ENCODE measurements around the gene PLEKHH3. TPM values are rescaled to one million over a fixed set of nuclear protein-coding genes. Genes with fewer than 3 reads are reported as not detected.
A peak's percentile ranks its signal among the peaks of the same experiment; 100 is the strongest.

PLEKHH3 gene
- total RNA-seq, 3 donors from 2014 or later: 15.4 to 32.2 (median 24.6) TPM

GRCh38 chr17:42694524-42694923 is 17.7 kb upstream of the PLEKHH3 start:
- intact Hi-C loops (cut with DNase I; ENCODE audit: low total_unique reads): no loop called here
- Histone ChIP-seq H3K36me3 (no peaks in the 10 kb centered on the region), H3K4me3 (no peak overlapping the region), H3K27ac (no peak overlapping the region), H3K4me1 (no peaks in the 10 kb centered on the region), H3K9me3 (no peaks in the 10 kb centered on the region), H3K27me3 (no peaks in the 10 kb centered on the region)
- TF ChIP-seq CTCF (IDR thresholded peaks at IDR 0.05): no peak
- TF ChIP-seq POLR2A (IDR thresholded peaks at IDR 0.05): no peak
- no peak for TF ChIP-seq POLR2AphosphoS5 (IDR thresholded peaks at IDR 0.05)
- no peak for DNase-seq (ENCODE audit: low spot score in 2 of 2)

DNA sequence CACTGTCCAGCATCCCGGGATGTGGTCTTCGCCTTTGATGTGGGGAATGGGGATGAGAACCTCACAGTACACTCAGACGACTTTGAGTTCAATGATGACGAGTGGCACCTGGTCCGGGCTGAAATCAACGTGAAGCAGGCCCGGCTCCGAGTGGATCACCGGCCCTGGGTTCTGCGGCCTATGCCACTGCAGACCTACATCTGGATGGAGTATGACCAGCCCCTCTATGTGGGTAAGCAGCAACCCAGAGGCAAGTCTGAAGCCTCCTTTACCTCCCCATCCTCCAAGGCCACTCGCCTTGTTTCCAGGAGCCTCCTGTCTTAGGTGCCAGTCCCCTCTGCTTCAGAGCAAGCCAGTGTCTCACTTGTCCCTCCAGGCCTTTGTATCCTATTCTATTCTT is 15.7 kb upstream of the PLEKHH3 start:
- H3K4me3 ChIP-seq: no peak overlapping the region
- DNase-seq (ENCODE audit: low spot score in 2 of 2): peak in 1 of 2 donors; percentile 34
- intact Hi-C loops (cut with DNase I; ENCODE audit: low total_unique reads): no loop called here
- no peak for TF ChIP-seq POLR2A (IDR thresholded peaks at IDR 0.05)
- TF ChIP-seq POLR2AphosphoS5 (IDR thresholded peaks at IDR 0.05): no peak
- TF ChIP-seq CTCF (IDR thresholded peaks at IDR 0.05): no peak
- no peaks in the 10 kb centered on the region for H3K9me3 ChIP-seq
- no peak overlapping the region for H3K27ac ChIP-seq
- H3K4me1 ChIP-seq: no peaks in the 10 kb centered on the region
- no peaks in the 10 kb centered on the region for H3K36me3 ChIP-seq
- H3K27me3 ChIP-seq: no peaks in the 10 kb centered on the region

DNA sequence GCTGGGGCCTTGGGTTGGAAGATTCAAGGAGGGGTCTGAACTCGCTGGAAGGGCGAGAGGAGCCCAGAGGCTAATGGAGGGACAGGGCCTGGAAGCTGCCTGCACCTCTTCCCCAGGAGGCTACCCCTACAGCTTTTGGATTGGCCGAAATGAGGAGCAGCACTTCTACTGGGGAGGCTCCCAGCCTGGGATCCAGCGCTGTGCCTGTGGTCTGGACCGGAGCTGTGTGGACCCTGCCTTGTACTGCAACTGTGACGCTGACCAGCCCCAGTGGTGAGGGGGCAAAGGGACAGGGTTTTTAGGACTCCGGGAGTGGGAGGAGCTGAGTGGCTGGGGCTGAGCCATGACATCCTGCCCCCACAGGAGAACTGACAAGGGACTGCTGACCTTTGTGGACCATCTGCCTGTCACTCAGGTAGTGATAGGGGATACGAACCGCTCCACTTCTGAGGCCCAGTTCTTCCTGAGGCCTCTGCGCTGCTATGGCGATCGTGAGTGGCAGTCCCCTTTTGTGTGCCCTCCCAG is 14.3 kb upstream of the PLEKHH3 start:
- Histone ChIP-seq H3K4me3 (no peak overlapping the region), H3K36me3 (no peaks in the 10 kb centered on the region), H3K27ac (no peak overlapping the region), H3K27me3 (no peaks in the 10 kb centered on the region), H3K4me1 (no peaks in the 10 kb centered on the region), H3K9me3 (no peaks in the 10 kb centered on the region)
- DNase-seq (ENCODE audit: low spot score in 2 of 2): no peak
- no peak for TF ChIP-seq POLR2A (IDR thresholded peaks at IDR 0.05)
- TF ChIP-seq POLR2AphosphoS5 (IDR thresholded peaks at IDR 0.05): no peak
- TF ChIP-seq CTCF (IDR thresholded peaks at IDR 0.05): no peak
- intact Hi-C loops (cut with DNase I; ENCODE audit: low total_unique reads): no loop called here

DNA sequence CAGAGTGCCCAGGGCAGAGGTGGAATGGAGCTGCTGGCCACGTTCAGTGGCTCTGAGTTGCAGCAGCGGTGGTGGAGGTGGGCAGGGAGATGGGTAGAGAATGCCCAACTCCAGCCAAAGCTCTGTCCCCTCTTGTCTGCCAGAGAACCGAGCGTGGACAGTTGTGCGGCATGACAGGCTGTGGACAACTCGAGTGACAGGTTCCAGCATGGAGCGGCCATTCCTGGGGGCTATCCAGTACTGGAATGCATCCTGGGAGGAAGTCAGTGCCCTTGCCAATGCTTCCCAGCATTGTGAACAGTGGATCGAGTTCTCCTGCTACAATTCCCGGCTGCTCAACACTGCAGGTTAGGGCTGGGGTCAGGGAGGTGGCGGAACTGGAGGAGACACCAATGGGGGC is 13.8 kb upstream of the PLEKHH3 start:
- H3K4me3 ChIP-seq: no peak overlapping the region
- TF ChIP-seq POLR2A (IDR thresholded peaks at IDR 0.05): no peak
- no peaks in the 10 kb centered on the region for H3K27me3 ChIP-seq
- intact Hi-C loops (cut with DNase I; ENCODE audit: low total_unique reads): no loop called here
- H3K27ac ChIP-seq: no peak overlapping the region
- H3K36me3 ChIP-seq: no peaks in the 10 kb centered on the region
- DNase-seq (ENCODE audit: low spot score in 2 of 2): no peak
- no peaks in the 10 kb centered on the region for H3K9me3 ChIP-seq
- no peaks in the 10 kb centered on the region for H3K4me1 ChIP-seq

DNA sequence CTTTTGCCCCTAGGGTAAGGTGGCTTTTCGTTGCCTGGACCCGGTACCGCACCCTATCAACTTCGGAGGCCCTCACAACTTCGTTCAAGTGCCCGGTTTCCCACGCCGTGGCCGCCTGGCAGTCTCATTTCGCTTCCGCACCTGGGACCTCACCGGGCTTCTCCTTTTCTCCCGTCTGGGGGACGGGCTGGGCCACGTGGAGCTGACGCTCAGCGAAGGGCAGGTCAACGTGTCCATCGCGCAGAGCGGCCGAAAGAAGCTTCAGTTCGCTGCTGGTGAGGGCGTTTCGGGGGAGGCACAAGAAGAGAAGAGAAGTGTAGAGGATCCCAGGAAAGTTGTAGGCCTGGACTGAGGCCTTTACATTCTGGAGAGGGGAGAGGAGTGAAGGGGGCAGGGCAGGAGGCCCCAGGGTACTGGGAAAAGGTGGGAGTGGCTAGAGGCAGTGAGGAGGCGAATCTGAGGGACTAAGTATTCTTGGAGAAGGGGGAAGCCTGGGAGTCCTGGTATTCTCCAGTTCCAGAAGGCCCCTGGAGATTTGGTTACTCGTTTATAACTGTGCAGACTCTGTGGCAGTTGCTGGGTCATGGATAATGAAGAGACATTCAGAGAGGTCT is 11.0 kb upstream of the PLEKHH3 start:
- H3K27me3 ChIP-seq: no peaks in the 10 kb centered on the region
- peaks cover 0 to 2% of the 10 kb centered on the region in 2 donors for H3K4me1 ChIP-seq
- H3K36me3 ChIP-seq: no peaks in the 10 kb centered on the region
- DNase-seq (ENCODE audit: low spot score in 2 of 2): no peak
- H3K4me3 ChIP-seq: no peak overlapping the region
- intact Hi-C loops (cut with DNase I; ENCODE audit: low total_unique reads): no loop called here
- H3K27ac ChIP-seq: no peak overlapping the region
- no peak for TF ChIP-seq POLR2A (IDR thresholded peaks at IDR 0.05)
- TF ChIP-seq CTCF (IDR thresholded peaks at IDR 0.05): no peak
- no peak for TF ChIP-seq POLR2AphosphoS5 (IDR thresholded peaks at IDR 0.05)
- H3K9me3 ChIP-seq: no peaks in the 10 kb centered on the region

Data from breast epithelium (tissue), 4 donors.